GM18867 (cell line): ENCODE measurements around the gene XYLB.
"Not testable (repeated sequence)": the region's sequence is repeated elsewhere in the genome, so short reads cannot be mapped to it uniquely, and the experiment has no call there.

Experiments
- ATAC-seq: cut with Tn5 transposase; IDR thresholded peaks from one replicate; pipeline ENCODE4 v1.9.1; 2021; ENCODE audit warnings: mild to moderate bottlenecking, moderate library complexity; ENCODE audit not compliant: unreplicated experiment

The XYLB gene

DNA sequence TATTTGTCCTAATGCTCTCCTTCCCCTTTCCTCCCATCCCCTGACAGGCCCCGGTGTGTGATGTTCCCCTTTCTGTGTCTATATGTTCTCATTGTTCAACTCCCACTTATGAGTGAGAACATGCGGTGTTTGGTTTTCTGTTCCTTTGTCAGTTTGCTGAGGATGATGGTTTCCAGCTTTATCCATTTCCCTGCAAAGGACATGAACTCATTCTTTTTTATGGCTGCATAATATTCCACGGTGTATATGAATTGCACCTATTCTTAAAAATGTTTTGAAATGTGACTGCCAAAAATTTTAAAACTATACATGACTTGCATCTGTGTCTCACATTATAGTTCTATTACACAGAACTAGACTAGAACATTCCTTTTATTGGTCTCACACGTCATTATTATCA is 25.9 kb upstream of the XYLB start:
- ATAC-seq: not testable (repeated sequence)

DNA sequence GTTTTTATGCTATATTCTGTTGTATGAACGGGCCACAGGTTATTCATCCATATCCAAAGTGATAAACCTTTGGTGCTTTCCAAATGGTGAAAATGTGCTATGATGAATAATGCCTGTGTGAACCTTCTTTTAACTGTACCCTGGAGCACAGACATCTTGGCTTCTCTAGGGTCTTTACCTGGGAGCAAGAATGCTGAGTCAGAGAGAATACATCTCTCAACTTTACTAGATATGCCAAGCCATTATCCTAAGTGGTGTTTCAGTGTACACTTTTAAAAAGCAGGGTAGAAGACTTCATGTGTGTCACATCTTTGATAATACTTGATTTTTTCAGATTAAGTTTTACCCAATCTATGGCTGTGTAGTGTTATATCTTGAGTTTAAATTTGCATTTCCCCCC is 23.5 kb upstream of the XYLB start:
- ATAC-seq: no peak

DNA sequence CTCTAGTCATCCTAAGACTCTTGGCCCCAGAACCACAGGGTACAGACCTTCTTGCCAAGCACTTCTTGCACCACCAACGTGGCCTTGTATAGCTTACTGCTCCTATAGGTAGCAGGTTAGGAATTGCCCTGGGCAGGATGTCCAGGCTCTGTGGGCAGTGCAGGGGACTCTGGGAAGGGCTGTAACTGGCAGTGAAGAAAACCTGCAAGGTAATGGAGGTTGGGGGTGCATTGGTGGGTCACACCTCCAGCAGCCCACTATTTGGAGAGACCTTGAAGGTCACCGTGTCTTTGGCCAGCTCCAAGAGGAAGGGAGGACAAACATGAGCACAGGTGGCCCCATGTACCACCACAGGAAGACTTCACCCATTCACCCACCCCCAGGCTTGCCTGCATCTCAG is 21.3 kb upstream of the XYLB start:
- ATAC-seq: no peak

DNA sequence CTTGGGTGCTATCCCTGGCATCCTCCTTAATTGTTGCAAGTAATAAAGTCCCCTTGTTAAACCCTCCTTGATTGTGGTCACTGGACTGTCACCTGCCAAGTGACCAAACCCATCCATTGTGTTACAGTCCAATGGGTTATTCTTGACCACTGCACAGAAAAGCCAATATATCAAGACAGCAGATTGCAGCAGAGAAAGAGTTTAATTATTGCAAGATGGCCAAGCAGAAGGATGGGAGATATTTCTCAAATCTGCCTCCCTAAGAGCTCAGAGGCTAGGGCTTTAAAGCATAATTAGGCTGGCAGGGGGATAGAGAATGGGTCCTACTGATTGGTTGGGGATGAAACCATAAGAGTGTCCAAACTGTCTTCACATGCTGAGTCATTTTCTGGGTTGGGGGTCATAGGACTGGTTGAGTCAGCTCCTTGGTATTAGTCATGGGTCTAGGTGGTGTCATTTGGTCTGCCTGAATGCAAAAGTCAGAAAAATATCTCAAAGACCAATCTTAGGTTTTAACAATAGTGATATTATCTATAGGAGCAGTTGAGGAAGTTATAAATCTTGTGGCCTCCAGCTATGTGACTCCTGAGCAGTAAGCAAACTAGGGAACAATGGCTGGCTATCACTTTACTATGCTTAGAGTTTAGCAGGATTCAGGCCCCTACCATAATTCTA is 19.1 kb upstream of the XYLB start:
- no peak for ATAC-seq

DNA sequence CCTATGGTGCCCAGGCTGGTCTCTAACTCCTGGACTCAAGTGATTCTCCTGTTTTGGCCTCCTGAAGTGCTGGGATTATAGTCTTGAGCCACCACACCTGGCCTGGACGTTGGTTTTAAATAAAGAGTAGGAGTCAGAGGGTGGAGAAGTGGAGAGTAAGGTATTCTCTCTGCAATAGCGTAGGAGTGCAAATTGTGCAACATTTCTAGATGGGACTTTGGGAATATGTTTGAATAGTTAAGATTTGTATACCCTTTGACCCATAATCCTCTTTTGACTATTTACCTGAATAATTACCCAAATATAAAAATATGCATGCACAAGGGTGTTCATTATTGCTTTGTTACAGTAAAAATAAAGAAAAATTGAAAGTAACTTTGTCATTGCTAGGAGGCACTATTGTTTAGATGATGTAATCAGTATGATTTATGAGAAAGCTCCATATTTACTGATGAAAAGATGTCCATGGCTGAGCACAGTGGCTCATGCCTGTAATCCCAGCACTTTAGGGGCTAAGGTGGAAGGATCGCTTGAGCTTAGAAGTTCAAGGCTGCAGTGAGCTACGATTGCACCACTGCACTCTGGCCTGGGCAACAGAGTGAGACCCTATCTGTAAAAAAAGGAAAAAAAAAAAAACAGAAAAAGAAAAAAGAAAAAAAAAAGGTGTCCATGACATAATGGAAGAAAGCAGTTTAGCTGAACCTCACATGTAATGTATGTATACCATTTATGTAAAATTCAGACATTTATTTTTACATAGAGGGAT is 15.1 kb upstream of the XYLB start:
- ATAC-seq: no peak

DNA sequence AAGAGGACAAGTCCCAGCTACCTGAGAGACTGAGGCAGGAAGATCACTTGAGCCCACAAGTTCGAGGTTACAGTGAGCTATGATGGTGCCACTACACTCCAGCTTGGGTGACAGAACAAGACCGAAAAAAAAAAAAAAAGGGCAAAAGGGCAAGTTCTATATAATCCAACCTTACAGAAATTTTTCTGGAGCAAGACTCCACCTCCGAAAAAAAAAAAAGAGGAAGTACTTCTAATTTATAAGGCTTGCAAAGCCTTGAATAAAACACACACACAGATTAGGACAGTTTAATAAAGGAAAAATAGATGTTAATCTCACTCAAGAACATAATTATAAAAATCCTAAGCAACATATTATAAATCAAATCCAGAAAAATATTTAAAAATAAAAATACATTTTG is 14.4 kb upstream of the XYLB start:
- no peak for ATAC-seq

DNA sequence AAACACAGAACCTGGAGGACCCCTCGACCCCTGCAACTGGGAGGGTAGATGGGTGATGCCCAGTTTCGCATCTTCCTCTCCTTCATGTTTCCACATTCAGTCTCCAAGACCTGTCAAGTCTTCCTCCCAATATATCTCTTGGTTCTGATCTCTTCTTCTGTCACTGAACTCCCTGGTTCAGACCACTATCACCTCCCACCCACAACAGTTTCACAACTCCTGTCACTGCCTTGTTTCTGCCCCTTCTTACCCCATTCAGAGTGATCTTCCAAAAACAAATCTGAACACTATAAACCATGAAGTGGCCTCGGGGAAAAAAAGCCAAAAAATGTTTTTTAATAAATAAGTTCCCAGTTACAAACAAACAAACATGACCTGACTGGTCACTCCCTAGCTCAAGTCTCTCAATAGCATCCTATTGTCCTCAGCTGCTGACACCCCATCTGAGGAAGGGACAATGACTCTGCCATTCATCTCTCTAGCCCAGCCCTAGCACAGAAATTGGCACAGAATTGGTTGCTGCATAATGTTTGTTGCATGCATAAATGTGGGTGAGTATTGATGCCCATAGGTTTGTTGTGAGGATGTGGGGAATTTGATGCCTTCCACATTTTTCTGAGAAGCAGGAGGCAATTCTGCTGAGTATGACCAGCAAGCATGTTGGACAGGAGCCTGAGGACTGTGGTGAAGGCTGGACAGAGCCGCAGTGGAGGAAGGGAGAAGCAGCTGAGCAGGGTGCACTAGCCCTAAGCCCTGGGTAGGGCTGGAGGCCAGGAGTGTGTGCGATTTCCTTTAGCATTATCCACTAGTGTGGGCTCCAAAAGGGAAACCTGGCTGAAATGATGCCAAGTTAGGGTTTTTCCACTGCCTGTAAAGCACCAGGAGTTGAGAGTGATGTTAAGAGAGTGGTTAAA is 12.2 kb upstream of the XYLB start:
- no peak for ATAC-seq

DNA sequence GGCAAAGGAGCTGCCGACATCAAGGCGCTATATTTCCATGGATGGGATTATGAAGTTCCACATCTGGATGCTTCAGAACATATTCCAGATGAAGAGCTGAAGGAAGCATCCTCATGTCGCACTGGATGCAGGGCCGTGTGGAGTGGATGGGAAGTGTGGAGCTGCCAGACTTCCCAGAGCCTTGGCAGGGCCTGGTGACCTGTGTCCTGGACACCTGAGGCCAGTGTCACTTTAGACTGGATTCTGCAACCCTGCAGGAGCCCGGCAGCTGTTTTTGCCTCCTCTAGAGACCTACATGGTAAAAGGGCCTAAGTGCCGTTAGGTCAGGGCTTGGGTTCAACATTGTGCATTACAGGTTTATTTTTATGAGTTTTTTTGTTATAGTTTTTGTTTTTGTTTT is 11.3 kb upstream of the XYLB start:
- no peak for ATAC-seq

DNA sequence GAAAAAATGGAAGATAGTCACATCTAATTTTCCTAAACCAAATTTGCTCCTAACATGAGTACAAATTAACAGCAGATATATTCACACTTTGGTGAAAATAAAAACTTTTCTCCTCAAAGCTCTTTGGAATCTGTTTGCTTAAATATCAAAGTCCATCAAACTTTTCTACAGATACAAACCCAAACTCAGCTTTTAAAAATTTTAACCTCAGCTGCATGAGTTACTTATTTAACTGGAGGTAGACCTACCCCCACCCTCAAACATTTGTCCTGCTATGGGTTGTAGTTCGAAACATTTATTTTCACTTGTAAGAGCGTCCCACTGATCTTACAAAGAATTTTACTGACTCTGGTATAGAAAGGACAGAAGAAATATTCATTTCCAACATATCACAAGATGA is 8.9 kb upstream of the XYLB start:
- no peak for ATAC-seq

DNA sequence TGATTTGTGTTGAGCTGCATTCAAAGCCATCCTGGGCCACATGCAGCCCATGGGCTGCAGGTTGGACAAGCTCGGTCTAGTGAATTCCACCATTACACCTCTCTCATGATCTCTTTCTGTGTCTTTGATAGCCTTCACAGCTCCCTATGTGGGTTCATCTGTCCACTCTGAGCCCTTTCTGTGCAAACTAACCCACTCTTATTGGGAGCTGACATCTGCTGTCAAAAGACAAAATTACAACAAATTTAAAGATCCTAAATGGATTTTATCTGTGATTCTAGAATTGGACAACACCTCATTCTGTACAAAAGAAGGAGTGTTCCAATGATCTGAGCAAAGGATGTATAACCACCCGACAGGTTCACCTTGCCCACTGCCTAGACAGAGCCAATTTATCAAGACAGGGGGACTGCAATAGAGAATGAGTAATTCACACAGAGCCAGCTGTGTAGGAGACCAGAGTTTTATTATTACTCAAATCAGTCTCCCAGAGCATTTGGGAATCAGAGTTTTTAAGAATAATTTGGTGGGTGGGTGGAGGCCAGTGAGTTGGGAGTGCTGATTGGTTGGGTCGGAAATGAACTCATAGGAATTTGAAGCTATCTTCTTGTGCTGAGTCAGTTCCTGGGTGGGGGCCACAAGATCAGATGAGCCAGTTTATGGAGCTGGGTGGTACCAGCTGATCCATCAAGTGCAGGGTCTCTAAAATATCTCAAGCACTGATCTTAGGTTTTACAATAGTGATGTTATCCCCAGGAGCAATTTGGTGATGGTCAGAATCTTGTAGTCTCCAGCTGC is 2.6 kb upstream of the XYLB start:
- no peak for ATAC-seq

DNA sequence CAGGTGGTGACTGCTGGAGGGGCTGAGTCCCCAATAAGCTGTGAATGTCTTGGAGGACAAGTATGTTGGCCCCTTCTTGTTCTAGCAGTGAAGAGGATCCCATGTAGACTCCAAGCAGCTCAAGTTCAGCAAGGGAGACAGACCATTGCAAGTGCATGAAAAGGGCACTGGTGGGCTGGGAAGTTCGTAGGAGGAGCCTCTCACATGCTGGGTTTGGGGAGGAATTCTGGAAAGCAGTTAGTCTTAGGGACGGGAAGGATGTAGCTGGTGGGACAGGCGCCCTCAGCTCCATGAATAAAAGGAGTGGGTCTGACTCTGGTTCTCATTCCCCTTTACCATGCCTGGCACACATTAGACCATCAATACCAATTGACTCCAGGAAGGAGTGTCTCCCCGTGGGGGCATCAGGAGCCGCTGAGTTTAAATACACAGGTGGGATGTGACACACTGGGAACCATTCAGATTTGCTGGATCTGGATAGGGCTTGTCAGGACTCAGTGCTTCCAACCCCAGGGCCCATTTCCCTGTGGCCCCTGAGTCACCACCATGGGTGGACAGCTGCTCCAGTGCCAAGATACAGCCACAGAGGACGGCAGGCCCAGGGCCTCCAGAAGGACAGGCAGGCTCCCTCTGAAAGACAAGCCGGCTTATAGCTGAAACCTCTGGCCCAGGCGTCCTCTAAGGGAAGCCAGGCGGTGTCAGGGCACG is 552 bp upstream of the XYLB start:
- no peak for ATAC-seq

DNA sequence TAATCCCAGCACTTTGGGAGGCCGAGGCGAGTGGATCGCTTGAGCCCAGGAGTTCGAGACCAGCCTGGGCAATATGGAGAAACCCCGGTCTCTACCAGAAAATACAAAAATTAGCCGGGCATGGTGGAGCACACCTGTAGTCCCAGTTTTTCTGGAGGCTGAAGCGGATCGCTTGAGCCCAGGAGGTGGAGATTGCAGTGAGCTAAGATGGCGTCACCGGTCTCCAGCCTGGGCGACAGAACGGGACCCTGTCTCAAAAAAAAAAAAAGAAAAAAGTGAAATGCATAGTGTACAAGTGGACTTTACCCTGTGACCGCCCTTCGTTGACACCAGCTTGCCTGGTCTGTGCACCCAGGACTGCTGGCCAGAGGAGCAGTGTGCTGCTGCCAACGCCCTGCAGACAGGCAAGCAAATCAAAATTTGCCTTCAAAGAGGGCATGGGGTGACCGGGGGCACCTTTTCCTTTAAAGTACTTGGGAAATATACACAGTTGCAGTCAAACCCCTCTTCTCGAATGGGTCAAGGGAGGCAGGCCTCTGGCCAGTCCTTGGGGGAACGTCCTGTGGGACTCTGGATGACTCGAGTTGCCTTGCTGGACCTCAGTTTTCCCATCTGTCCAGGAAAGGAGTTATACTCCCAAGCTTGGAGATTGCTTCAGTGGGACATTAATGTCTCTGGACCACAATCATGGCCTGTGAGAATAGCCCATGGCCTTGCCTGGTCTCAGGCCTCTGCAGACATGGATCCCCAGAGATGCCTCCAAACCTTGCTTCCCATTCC is 1.0 kb downstream of the XYLB start:
- ATAC-seq: no peak

DNA sequence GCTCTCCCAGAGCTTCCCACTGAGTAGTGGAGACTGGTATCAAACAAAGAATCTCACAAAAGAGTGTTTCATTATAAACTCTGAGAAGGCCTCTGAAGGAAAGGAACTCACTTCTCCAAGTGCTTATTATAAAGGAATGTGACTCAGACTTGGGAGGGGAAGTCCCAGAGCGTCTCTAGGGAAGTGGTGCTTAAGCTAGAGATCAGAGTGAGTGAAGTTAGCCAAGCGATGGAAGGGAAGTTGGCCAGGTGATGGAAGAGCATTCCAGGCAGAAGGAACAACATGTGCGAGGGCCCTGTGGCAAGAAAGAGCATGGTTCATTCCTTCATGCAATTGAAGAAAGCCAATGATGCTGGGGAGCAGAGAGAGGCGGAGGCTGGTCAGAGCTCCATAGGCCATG is 2.3 kb downstream of the XYLB start:
- ATAC-seq: no peak

DNA sequence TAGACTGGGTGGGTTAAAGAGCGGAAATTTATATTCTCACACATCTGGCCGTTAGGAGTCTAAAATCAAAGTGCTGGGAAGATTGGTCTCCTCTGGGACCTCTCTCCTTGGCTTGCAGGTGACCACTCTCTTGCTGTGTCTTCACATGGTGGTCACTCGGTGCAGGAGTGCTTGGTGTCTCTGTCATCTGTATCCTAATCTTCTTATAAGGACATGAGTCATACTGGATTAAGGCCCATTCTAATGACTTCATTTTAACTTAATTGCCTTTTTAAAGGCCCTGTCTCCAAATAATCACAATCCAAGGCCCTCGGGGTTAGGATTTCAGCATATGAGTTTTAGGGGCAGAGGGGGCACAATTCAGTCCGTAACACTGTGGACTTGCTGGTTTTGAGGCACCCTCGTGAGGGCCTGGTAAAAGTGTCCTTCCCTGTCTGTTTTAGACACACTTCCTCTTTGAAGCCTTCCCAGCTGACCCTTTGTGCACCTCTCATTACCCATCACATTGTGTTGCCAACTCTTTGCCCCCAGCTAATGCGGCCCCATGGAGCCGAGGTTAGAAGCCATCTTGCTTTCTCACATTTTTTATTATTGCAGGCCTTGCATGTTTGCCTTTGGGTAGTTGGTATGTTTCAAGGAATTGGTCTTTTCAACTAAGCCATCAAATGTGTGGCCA is 3.2 kb downstream of the XYLB start:
- no peak for ATAC-seq

DNA sequence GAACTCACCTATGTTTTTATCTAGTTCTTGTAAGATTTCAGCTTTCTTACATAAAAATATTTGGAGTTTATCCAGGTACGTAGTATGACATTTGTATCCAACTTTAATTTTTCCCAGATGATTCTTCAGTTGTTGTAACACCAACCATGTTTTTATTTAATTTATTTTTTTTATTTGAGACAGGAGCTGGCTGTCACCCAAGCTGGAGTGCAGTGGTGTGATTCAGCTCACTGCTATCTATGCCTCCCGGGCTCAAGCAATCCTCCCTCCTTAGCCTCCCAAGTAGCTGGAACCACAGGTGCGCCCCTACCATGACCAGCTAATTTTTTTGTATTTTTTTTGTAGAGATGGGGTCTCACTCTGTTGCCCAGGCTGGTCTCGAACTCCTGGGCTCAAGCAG is 6.6 kb downstream of the XYLB start:
- no peak for ATAC-seq

DNA sequence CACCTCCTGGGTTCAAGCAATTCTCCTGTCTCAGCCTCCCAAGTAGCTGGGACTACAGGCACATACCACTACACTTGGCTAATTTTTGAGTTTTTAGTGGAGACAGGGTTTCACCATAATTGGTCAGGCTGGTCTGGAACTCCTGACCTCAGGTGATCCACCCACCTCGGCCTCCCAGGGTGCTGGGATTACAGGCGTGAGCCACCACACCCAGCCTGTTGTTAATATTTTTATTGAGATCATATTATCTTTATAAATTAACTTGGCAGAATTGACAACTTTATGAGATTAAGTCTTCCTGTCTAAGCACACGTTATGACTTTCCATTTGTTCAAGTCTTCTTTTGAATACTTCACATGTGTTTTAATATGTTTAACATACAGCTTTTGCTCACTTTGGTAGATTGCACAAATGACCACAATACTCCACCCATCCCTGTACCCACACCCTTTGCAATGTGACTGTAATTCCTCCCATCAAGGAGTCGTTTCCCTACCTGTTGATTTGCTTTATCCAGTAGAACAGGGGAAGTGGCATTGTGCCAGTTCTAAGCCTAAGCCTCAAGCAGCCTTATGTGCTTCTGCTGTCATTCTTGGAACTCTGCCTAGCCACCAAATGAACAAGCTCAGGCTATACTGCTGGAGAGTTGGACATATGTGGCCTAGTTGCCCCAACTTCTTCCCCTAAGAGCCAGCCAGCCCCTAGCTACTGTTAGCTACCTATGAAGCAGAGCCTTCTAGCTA is 8.2 kb downstream of the XYLB start:
- no peak for ATAC-seq

DNA sequence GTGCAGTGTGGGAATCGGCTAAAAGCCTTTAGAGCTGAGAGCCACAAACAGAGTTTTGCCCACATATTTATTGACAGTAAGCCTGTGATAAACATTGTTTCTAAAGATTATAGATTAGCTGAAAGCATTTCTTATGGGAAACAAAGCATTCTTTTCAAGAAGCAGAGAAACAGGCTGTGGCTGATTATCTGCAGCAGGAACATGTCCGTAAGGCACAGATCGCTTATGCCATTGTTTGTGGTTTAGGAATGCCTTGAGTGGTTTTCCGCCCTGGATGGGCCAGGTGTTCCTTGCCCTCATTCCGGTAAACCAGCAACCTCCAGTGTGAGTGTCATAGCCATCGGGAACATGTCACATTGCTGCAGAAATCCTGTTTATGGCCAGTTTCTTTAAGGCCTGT is 12.5 kb downstream of the XYLB start:
- no peak for ATAC-seq

DNA sequence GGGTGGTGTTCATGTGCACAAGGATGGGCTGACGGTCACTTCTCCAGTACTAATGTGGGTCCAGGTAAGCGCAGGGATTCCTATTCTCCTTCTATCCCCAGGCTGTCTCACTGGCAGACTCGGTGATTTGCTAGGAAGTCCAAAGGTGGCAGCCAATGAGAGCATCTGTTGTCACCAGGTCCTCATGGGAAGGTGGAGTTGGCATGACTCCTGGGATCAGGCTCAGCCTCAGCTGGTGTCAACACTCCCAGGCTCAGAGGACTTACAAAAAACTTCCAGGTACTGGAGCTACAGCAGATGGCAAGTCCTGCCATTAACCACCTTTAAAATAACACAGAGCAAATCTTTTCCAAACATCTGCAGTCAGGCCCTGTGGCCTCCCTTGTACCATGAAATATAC is 13.8 kb downstream of the XYLB start:
- ATAC-seq: no peak
